Stimulated activated CD8-positive, alpha-beta memory T cell treated with anti-CD3 and anti-CD28 coated beads, Interleukin-15, amount 100 ng/mL, for 24 hours (primary cell): Measurements from ENCODE around the gene KAZN.

ENCODE experiments used
- DNase-seq: peaks from one replicate; pipeline ENCODE4 v3.0.0-alpha.2; 2020; ENCODE audit warnings: low read depth

KAZN gene

GRCh38 chr1:14590411-14591180, 7.9 kb upstream of the KAZN start:
- no peak for DNase-seq

GRCh38 chr1:14591600-14591999, 6.9 kb upstream of the KAZN start:
- no peak for DNase-seq

DNA sequence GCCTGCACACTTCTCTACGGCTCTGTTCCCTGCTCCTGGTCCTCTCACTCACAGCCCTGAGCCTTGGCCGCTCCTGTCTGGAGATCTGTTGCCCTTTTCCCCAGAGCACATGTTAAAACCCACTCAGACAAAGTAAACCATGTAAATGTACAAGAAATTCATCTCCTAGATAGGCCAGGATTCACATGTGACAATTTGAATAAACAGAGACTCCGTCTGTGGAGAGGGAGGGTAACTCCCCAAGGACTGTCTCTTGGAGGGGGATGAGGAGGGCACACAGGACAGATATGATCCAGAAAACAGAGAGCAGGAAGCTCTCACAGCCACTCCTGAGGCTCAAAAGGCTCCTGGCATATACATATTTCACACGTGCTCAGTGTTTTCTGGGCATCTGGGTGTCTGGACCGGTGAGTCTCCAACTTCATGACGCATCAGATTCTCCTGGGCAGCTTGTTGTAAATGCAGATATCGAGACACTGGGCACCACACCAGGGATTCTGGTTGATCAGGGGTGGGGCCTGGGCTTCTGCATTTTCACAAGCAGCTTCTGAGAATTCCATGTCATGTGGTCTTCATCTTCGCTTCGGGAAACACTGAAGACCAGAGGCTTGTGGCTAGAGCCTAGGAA, 6.4 kb upstream of the KAZN start:
- no peak for DNase-seq

GRCh38 chr1:14593302-14593701, 5.2 kb upstream of the KAZN start:
- no peak for DNase-seq

GRCh38 chr1:14594045-14594444, 4.4 kb upstream of the KAZN start:
- DNase-seq = no peak

GRCh38 chr1:14596591-14596990, 1.9 kb upstream of the KAZN start:
- DNase-seq = no peak

- DNase-seq = no peak
Measured at GRCh38 chr1:14597343-14598006, 1.0 kb upstream of the KAZN start.

GRCh38 chr1:14598007-14598497, 433 bp upstream of the KAZN start:
- DNase-seq = no peak

DNA sequence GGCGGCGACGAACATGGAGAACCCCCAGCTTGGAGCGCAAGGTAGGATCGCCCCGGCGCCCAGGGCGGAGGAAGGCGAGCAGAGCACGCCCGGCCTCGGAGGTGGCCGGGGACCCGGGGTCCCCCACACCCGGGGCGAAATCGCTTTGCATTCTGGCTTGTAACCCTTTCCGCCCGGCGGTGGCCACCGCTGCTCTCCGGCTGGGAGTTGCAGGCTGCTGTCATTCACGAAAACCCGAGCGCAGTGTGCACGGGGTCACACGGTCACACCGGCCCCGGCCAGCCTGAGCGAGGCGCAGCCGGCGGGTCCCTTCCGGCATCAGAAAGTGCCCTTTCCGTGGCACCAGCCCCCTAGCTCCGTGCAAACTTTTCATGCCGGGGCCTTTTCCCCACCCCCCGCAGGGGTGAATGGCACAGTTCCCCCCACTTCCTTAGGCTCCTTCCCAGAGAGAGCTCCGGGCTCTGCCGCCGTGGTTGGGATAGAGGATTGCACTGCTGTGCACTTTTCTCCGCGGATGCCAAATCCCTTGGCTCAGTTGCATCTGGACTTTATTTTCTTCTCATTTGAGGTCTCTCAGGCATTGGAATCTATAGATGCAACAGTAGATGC, 802 bp downstream of the KAZN start:
- no peak for DNase-seq

DNA sequence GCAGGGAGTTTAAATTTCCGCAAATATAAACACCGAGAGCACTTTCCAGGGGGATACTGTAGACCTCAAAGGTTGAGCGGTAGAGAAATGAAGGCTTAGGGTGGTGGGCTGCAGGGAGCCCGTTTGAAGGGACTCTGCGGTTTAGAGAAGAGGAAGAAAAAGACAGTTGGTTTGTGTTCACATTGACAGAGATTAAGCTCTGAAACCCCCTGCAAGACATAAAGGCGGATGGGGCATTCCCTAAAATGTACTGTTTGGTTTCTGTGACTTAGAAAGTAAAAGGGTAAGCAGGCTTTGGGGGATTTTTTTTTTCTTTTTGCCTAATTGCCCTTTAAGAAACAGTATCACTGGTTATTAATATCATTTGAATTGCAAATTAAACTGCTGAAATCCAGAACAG, 1.3 kb downstream of the KAZN start:
- no peak for DNase-seq

DNA sequence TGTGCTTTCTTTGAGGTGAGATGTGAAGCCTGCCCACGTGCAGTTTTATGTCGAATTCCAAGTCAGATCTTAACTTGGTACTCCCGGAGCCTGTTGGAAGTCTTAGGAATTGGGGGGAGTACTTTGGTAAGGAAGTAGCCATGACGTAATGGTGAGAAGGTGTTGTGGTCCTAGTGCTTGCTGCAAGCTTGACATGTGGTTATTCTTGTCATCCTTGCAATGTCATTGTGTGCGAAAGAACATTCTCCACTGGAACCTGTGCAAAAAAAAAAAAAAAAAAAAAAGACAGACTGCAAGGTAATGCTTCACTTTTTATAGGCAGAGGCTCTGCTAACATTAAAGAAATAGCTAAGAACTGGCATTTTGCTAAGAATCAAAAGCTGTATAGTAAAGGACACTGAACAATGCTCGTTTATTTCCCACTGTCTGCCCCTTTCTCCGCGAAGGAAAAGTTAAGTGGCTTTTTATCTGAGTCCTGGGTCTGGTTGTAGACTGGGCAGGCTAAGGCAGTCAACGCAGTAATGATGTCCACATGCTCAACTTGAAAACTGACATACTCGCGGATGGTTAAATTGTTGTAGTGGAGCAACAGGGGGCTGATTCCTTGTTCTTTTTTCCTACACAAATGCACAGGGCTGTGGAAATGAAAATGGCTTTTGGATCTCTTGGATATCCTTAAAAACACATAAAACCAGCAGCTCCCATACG, 2.1 kb downstream of the KAZN start:
- no peak for DNase-seq

DNA sequence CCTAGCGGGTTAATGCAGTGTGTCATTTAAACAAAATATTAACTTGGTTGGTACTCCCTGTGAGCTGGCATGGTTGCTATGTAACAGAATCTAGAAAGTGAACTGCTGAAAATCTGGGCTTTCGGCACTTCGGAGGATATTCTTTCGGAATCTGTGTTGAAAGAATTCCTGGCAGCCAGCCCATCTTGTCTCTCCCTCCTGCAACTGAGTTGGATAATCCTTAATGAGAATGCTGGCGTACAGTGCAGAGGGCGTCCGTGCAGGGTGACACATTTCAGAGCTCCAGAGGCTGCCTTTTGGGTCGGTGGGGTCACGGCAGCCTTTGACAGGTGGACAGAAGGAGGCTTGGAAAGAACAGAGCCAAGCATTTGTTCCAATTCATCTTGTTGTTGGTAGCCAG, 3.7 kb downstream of the KAZN start:
- no peak for DNase-seq

DNA sequence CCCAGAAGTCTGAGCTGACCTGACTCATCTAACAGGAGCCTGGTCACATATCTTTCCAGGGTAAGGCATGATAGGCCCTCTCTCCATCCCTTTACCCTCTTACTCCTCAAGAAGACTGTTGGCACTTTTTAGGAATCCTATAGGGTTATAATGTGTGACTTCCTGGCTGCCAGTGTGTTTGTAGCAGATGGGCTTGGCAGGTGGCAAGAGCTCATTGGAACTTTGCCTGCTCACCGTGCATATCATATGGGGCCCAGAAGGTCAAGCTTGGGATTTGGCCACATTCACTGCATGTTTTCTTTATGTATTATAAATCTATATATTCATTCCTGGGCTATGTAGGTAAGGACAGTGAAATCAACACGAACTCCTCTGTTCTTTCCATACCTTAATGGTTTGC, 5.2 kb downstream of the KAZN start:
- DNase-seq = no peak

- DNase-seq = no peak
Measured at GRCh38 chr1:14604414-14604813, 5.9 kb downstream of the KAZN start.

DNA sequence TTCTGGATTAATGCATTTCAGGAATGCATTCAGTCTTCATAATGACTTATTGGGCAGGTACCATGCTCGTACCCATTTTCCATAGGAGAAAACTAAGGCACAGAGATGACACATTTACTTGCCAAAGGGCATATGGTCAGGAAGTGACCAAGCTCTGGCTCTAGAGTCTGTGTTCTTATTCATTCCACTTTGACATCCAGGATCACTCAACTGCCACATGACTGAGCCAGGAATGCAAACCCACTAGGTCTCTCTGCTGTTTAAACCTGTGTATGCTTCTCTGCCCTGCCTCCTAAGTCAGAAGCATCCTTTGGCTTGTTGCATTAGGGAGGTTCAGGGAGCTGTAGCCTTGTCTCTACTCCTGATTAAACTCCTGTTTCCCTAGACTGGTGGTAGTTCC, 7.5 kb downstream of the KAZN start:
- DNase-seq = no peak

GRCh38 chr1:14606632-14607031, 8.1 kb downstream of the KAZN start:
- DNase-seq = no peak

DNA sequence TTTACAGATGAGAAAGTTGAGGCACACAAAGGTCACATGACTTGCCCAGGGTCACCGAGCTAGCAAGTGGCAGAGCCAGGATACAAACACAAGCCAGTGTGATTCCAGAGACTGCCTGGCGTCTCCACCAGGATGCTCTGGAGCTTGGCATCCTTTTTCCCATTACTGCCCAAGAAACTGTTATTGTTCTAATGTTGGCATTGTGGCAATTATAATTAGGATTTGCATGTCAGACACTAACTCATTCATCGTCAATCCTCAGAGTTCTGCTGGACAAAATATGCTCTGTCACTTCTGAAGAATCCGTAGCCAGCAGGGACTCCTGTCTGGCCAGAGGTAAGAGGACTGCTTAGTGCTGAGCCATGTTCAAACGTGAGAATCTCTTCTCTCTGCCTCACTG, 8.8 kb downstream of the KAZN start:
- DNase-seq = no peak

- no peak for DNase-seq
Measured at GRCh38 chr1:14608308-14608707, 9.8 kb downstream of the KAZN start.

DNA sequence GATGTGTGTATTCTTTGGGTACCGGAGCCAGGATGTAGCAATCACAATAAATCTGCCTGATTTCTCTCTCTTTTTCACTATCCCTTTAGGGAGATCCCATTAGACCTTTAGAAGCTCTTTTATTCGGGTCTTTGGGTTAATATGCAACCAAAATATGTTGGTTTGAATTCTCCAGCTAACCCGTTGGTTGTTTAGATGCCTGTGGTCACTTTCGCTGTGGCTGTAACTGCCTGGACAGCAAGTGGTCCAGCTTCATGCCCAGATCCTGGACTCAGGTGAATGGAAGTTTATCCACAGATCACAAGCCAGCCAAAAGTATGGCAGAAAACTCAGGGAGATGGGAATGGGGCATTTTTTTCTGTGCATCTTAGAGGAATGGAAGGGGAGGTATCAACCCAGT, 12.3 kb downstream of the KAZN start:
- no peak for DNase-seq

GRCh38 chr1:14611792-14612191, 13.3 kb downstream of the KAZN start:
- no peak for DNase-seq

DNA sequence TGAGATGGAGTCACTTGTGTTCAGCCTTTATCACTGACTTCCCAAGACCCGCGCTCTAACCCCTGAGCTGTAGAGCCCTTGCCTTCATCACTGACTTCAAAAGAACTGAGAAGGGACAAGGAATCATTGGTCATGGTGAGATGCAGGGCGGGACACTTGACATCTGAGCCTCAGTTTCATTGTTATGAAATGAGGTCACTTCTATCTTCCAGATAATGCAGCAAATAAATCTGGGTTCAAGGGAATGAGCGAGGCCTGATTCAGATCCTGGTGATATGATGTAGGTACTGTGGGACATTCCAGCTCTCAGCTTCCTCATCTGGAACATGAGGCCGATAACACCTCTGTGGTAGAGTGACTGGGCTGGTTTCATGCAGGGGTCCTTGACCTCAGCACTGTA, 13.8 kb downstream of the KAZN start:
- DNase-seq = no peak

DNA sequence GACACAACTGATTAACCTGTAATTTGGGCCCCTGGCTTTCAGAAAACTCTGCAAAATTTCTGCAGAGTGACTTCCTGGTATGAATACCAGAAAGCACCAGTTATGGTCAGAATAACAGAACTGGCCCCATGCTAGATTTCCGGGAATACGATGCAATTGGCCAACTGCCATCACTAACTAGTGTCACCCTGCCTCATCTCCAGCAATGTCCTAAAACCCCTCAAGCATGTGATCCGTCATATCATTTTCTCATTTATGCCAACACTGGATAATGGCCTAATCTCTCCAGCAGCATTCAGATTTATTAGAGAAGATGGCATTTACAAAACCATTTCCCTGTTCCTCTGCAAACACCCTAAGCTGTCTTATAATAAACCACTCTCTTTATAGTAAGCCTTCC, 15.4 kb downstream of the KAZN start:
- no peak for DNase-seq
